GM18873 (cell line): ENCODE results near the gene MANEAL.
A peak's percentile ranks its signal among the peaks of the same experiment; 100 is the strongest.

Source experiments
- ATAC-seq: cut with Tn5 transposase; IDR thresholded peaks from one replicate; pipeline ENCODE4 v1.9.1; 2021; ENCODE audit warnings: mild to moderate bottlenecking, moderate library complexity, moderate number of reproducible peaks; ENCODE audit not compliant: unreplicated experiment, low FRiP score

The MANEAL gene

GRCh38 chr1:37778654-37779053 is 15.0 kb upstream of the MANEAL start:
- no peak for ATAC-seq

GRCh38 chr1:37782491-37782890 is 11.2 kb upstream of the MANEAL start:
- no peak for ATAC-seq

DNA sequence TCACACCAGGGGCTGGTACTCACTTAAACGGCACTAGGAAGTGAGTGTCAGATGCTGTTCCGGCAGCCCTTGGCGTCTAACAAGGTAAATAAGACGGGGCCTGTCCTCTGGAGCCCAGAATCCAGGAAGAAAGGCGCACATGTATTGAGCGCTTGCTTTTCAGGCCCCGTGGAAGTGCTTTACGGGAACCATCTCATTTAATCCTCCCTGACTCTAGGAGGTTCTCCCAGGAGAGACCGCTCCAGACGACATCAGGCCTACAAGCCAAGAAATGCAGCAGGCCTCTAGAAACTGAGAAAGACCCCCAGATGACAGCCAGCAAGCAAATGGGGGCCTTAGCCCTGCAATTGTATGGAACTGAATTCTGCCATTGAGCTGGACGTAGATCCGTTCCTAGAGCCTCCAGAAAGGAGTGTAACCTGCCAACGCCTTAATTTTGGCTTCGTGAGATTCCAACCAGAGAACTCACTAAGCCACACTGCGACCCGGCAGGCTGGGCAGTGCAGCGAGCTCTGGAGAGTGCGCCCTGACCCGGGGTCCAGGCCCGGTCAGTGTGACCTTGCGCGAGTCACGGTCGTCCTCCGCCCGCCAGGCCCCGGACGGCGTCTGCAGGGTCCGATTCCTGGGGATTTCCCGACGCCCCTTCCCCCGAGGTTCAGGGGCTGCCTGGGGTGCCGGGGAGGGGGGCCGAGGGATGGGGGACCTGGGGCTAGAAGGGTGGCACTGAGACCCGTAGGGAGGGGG is 532 bp upstream of the MANEAL start:
- ATAC-seq, result no peak

- no peak for ATAC-seq
Measured at GRCh38 chr1:37794372-37795339, 1.0 kb downstream of the MANEAL start.

DNA sequence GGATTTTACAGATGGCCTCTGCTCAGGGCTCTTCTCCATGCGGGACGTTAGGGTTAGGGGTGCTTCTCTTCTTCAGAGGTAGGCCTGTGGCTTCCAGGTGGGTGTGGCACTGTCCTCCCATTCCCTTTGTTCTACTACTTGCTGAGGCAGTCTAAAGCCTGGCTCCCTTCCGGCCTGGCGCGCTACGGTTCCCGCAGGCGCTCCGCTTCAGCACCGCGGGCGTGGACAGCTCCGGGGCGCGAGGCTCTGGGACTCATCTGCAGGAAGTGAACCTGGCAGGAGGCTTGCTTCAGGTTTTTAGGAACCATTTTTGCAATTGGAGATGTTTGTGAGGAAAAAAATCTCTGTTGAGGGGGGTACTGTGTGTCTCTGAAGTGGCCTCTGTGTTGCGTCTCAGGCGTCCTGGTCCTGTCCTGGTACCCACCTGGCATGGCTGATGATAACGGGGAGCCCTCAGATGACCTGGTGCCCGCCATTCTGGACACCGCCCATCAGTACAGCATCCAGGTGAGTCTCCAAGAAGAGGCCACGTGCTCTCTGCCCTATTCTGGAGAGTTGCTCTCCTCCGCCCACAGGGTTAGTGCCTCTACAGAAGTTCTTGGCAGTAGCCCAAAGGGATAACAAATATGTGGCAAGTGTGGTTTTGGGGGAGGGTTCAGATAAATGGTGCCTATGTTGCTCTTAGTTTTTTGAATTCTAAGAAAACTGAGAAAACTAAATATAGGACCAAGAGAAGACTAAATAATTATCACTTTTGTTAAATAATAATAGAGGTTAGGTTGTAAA is 1.9 kb downstream of the MANEAL start:
- ATAC-seq, result no peak

DNA sequence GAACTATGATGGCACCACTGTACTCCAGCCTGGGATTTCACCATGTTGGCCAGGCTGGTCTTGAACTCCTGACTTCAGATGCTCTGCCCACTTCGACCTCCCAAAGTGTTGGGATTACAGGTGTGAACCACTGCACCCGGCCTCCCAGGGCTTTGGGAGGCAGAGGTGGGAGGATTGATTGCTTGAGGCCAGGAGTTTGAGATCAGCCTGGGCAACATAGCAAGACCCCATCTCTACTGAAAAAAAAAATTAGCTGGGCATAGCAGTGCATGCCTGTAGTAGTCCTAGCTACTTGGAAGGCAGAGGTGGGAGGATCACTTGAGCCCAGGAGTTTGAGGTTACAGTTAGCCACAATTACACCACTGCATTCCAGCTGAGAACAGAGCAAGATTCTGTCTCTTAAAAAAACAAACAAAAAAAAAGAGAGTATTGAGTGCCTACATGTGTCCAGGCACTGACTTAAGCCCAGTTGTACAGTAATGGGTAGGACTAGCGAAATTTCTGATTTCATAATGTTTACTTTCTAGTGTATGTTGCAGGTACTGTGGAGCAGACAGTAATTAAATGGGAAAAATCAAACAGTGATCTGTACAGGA is 4.2 kb downstream of the MANEAL start:
- ATAC-seq, result no peak

DNA sequence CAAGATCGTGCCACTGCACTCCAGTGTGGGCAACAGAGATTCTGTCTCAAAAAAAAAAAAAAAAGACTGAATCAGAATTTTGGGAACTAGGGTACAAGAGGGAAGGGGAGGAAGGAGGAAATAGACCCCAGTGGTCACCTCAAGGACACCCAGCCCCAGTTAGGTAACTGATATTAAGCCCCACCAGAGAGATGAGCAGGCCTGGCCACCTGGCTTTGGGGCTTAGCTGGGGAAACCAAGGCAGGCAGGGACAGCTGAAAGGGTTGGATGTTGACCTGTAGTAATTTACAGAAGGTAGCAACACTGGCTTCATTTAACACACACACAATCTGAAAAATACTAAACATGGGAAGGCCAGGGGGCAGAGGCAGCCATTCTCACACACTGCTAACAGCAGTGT is 8.8 kb downstream of the MANEAL start:
- ATAC-seq, result no peak

GRCh38 chr1:37807220-37807554 is 13.5 kb downstream of the MANEAL start:
- no peak for ATAC-seq

GRCh38 chr1:37807555-37808368 is 14.1 kb downstream of the MANEAL start, which contains the start of the genes C1orf122 and YRDC:
C1orf122 (plus strand) TSS chr1:37807790; CDS start chr1:37808405, 615 bp downstream.
YRDC (minus strand) TSS chr1:37808208; CDS start chr1:37808180, 28 bp downstream.
- ATAC-seq, result peak; percentile 60

DNA sequence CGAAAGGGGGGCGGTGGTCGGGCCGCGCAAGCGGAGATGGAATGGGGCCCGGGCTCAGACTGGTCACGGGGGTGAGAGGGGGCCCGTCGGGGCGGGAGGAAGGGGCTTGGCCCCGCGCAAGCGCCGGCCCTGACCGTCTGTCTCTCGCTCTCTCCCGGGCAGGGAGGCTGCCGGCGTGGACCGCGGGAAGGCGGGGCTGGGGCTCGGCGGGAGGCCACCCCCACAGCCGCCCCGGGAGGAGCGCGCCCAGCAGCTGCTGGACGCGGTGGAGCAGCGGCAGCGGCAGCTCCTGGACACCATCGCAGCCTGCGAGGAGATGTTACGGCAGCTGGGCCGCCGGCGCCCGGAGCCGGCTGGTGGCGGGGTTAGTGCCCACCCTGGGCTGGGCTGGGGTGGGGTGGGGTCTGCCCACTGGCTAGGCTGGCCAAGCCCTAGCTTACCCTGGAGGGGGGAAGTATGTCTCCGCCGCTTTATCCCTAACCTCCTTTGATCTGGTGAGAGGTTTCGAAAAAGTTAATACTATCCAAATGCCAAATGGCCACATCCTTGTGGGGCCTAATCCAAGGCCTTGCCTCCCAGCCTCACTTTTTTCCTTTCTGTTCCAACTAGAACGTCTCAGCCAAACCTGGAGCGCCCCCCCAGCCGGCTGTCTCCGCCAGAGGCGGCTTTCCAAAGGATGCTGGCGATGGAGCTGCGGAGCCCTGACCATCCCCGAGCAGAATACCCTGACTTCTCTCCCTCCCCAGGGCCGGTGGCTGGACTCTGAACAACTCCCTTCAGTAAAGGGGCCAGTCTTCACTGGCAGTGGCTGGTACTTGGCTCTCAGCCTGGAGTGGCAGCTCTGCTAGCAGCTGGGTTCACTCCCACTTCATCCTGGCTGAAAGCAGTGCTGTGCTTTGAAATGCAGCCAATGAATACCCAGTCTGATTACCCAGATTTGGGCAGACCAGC is 15.0 kb downstream of the MANEAL start:
- ATAC-seq, result peak; percentile 2

- ATAC-seq, result no peak
Measured at GRCh38 chr1:37809942-37810341, 16.3 kb downstream of the MANEAL start.

DNA sequence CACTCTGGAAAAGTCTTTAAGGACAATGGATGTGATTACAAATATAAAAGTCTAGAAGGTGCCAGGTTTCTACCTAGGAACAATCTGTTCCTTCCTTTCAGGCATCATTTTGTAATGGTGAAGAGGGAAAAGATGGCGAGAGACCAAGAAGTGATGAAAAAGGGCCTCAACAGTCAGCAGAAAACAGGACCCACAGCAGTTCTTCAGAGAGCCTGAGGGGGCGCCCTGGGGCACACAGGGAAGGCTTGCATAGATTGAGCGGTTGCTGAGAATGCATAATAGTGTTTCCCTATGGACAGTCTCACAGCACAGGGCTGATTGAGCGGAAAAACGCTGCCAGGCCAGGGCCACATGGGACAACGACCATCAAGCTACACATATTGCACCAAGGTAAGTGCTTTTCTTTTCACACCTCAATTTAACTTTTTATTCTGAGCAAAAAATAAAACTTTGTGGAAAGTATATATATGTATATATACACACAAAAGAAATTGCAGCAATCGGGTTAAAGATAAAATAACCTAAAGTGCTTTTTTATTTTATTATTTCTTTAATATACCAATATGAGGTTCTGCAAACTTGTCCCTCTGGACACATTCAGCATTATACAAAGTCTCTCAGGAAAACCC is 17.5 kb downstream of the MANEAL start:
- ATAC-seq, result no peak

DNA sequence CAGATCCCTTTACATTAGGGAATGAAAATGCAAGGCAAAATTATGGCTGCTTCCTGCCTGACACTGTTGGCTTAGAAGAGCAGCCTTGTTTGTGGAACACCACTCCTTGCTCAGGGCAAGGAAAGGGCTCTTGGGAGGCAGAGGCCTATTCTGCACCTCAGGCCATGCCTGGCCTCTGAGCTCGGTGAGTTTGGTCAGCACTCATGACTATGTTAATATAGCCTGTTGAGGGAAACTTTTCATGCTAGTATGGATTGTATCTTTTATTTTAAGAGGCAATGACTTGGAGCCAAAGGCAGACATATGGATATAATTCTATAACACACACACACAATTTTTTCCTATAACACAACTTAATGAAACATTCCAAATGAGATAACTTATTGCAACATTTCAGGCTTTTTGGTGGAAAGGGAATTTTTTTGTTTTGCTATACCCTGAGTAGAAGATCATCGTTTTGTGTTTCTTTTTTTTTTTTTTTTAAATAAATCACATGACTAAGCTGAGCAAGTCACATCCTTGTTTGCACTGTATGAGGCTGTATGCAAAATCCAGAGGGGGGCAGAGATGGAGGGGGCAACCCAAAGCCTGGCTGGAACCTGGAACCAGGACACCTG is 20.0 kb downstream of the MANEAL start:
- ATAC-seq, result no peak

- no peak for ATAC-seq
Measured at GRCh38 chr1:37814252-37814651, 20.6 kb downstream of the MANEAL start.

GRCh38 chr1:37817481-37817880 is 23.8 kb downstream of the MANEAL start:
- ATAC-seq, result no peak

- no peak for ATAC-seq
Measured at GRCh38 chr1:37821481-37821880, 27.8 kb downstream of the MANEAL start.
